ENCODE results near the gene CFAP68.

The CFAP68 gene

DNA sequence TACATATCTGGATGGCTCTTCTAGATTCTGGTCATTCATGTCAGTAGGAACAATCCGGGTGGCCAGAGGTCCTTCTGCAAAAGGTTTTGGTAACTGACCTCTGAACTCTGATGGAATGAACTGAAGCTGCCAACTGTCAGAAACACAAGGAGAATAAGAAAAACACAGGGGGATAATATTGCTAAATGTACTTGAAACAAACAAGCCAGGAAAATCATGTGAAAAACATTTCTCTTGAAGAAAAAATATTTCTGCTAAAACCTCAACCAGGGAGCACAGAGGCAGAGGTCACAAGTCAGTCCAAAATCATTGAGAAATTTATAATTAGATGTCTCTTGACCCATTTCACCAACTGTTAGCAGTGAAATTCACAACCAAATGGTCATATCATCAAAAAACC is 43.2 kb upstream of the CFAP68 start:
- Histone ChIP-seq H3K36me3 (ENCODE audit: control insufficient read depth, insufficient read depth, low read length) (no peaks in the 10 kb centered on the region), H2AFZ (no peak overlapping the region), H3K9ac (no peak overlapping the region), H3K4me1 (no peaks in the 10 kb centered on the region), H3K27ac (no peak overlapping the region), H3K9me3 (ENCODE audit: control insufficient read depth, low read length) (no peaks in the 10 kb centered on the region), H3K79me2 (no peaks in the 10 kb centered on the region), H3K27me3 (ENCODE audit: control insufficient read depth, insufficient read depth, low read length) (no peaks in the 10 kb centered on the region), H3K4me3 (ENCODE audit: low read depth, low read length) (no peak overlapping the region), H3K4me2 (ENCODE audit: low read length) (no peak overlapping the region)
- TF ChIP-seq, protein P1, sequence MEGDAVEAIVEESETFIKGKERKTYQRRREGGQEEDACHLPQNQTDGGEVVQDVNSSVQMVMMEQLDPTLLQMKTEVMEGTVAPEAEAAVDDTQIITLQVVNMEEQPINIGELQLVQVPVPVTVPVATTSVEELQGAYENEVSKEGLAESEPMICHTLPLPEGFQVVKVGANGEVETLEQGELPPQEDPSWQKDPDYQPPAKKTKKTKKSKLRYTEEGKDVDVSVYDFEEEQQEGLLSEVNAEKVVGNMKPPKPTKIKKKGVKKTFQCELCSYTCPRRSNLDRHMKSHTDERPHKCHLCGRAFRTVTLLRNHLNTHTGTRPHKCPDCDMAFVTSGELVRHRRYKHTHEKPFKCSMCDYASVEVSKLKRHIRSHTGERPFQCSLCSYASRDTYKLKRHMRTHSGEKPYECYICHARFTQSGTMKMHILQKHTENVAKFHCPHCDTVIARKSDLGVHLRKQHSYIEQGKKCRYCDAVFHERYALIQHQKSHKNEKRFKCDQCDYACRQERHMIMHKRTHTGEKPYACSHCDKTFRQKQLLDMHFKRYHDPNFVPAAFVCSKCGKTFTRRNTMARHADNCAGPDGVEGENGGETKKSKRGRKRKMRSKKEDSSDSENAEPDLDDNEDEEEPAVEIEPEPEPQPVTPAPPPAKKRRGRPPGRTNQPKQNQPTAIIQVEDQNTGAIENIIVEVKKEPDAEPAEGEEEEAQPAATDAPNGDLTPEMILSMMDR (IDR thresholded peaks at IDR 0.05): no peak

DNA sequence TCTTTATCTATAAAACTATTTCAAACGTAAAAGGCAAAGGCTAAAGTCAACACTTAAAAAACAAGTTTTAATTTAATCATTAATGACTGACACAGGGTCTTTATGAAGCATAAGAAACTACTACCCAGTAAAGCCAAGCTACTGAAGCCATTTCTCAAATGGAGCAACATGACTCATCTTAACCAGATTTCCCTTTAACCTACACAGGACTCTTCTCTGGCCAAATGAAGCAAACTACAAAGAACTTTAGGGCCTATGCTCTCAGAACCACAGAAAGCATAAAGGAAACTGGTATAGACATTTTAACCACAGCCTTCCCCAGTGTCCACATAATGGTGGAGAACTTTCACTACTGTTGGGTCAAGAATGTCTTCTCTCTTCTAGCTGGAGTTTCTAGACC is 42.6 kb upstream of the CFAP68 start:
- Histone ChIP-seq H3K4me2 (ENCODE audit: low read length) (no peak overlapping the region), H3K4me3 (ENCODE audit: low read depth, low read length) (no peak overlapping the region), H3K27ac (no peak overlapping the region), H3K79me2 (no peaks in the 10 kb centered on the region), H3K36me3 (ENCODE audit: control insufficient read depth, insufficient read depth, low read length) (no peaks in the 10 kb centered on the region), H3K9me3 (ENCODE audit: control insufficient read depth, low read length) (no peaks in the 10 kb centered on the region), H2AFZ (no peak overlapping the region), H3K9ac (no peak overlapping the region), H3K27me3 (ENCODE audit: control insufficient read depth, insufficient read depth, low read length) (no peaks in the 10 kb centered on the region), H3K4me1 (no peaks in the 10 kb centered on the region)
- TF ChIP-seq, protein P1 (IDR thresholded peaks at IDR 0.05): no peak

DNA sequence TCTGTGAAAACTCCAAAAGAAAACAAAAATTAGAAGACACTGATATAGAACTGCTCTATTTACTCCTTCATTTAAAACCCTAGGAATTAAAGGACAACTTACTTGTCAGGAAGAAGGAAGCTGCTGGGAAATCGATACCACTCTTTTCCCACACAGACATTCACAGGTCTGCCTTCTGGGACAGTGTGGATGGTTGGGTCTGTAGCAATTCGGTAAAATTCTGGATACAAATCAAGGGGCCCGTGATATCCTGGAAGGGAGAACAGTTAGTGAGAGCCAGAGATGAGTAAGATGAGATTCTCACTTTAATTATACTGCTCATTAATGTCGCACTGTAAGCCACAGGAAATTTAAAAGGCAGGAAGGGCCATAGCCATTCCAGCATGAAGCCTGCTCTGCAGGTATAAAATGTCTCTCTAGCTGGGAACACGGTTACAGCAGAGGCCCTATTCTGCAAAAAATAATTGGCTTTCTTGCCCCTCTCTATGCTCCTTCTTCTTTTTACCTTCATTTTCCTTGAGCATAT is 41.9 kb upstream of the CFAP68 start:
- no peak overlapping the region for H3K9ac ChIP-seq
- H2AFZ ChIP-seq: no peak overlapping the region
- H3K27me3 ChIP-seq (ENCODE audit: control insufficient read depth, insufficient read depth, low read length): no peaks in the 10 kb centered on the region
- H3K4me1 ChIP-seq: no peaks in the 10 kb centered on the region
- no peak overlapping the region for H3K27ac ChIP-seq
- no peaks in the 10 kb centered on the region for H3K9me3 ChIP-seq (ENCODE audit: control insufficient read depth, low read length)
- H3K4me3 ChIP-seq (ENCODE audit: low read depth, low read length): no peak overlapping the region
- TF ChIP-seq, protein P1 (IDR thresholded peaks at IDR 0.05): no peak
- no peak overlapping the region for H3K4me2 ChIP-seq (ENCODE audit: low read length)
- H3K36me3 ChIP-seq (ENCODE audit: control insufficient read depth, insufficient read depth, low read length): no peaks in the 10 kb centered on the region
- H3K79me2 ChIP-seq: no peaks in the 10 kb centered on the region

DNA sequence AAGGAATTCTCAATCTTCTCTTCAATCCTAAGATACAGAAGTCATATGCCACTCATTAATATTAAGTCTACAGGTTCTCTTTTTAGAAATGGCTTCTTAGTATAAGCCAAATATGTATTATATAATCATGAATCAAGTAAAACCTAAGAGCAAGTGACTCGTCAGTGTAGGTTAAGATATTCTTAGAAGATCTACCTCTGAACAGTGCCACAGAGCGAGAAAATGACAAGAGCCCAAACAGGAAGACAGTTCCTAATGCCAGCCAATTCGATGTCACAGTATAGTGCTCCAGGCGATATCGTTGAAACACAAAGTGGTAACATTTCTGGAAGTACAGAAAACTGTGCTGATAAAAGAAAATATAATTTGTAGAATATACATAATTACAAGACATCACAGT is 41.3 kb upstream of the CFAP68 start:
- Histone ChIP-seq H3K27ac (no peak overlapping the region), H3K4me3 (ENCODE audit: low read depth, low read length) (no peak overlapping the region), H3K4me2 (ENCODE audit: low read length) (no peak overlapping the region), H3K4me1 (no peaks in the 10 kb centered on the region), H3K9ac (no peak overlapping the region), H2AFZ (no peak overlapping the region), H3K36me3 (ENCODE audit: control insufficient read depth, insufficient read depth, low read length) (no peaks in the 10 kb centered on the region), H3K27me3 (ENCODE audit: control insufficient read depth, insufficient read depth, low read length) (no peaks in the 10 kb centered on the region), H3K9me3 (ENCODE audit: control insufficient read depth, low read length) (no peaks in the 10 kb centered on the region), H3K79me2 (no peaks in the 10 kb centered on the region)
- TF ChIP-seq, protein P1 (IDR thresholded peaks at IDR 0.05): no peak

DNA sequence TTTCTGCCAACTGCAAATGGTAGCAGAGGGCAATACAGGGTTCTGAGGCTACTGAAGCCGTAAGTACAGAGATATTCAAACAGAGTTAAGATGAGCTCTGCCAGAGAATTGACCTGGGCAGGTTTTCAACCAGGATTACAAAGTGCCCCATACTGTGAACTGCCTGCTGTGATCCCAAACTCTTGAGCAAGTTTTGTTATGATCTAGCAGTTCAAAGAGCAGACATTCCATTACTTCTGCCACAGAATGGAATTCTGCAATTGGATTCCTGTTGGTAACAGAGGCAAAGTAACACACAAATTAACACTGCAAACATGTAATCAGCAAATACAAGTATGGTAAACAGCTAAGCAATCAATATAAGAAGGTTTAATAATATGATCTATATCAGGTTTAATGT is 39.2 kb upstream of the CFAP68 start:
- H3K9ac ChIP-seq: no peak overlapping the region
- no peak overlapping the region for H3K27ac ChIP-seq
- H3K36me3 ChIP-seq (ENCODE audit: control insufficient read depth, insufficient read depth, low read length): no peaks in the 10 kb centered on the region
- no peaks in the 10 kb centered on the region for H3K79me2 ChIP-seq
- H2AFZ ChIP-seq: no peak overlapping the region
- TF ChIP-seq, protein P1 (IDR thresholded peaks at IDR 0.05): no peak
- no peaks in the 10 kb centered on the region for H3K4me1 ChIP-seq
- H3K9me3 ChIP-seq (ENCODE audit: control insufficient read depth, low read length): no peaks in the 10 kb centered on the region
- H3K27me3 ChIP-seq (ENCODE audit: control insufficient read depth, insufficient read depth, low read length): no peaks in the 10 kb centered on the region
- H3K4me2 ChIP-seq (ENCODE audit: low read length): no peak overlapping the region
- H3K4me3 ChIP-seq (ENCODE audit: low read depth, low read length): no peak overlapping the region

Data from parathyroid adenoma (tissue), 2 donors.